ENCODE results near the gene TRO.

The TRO gene, protein sequence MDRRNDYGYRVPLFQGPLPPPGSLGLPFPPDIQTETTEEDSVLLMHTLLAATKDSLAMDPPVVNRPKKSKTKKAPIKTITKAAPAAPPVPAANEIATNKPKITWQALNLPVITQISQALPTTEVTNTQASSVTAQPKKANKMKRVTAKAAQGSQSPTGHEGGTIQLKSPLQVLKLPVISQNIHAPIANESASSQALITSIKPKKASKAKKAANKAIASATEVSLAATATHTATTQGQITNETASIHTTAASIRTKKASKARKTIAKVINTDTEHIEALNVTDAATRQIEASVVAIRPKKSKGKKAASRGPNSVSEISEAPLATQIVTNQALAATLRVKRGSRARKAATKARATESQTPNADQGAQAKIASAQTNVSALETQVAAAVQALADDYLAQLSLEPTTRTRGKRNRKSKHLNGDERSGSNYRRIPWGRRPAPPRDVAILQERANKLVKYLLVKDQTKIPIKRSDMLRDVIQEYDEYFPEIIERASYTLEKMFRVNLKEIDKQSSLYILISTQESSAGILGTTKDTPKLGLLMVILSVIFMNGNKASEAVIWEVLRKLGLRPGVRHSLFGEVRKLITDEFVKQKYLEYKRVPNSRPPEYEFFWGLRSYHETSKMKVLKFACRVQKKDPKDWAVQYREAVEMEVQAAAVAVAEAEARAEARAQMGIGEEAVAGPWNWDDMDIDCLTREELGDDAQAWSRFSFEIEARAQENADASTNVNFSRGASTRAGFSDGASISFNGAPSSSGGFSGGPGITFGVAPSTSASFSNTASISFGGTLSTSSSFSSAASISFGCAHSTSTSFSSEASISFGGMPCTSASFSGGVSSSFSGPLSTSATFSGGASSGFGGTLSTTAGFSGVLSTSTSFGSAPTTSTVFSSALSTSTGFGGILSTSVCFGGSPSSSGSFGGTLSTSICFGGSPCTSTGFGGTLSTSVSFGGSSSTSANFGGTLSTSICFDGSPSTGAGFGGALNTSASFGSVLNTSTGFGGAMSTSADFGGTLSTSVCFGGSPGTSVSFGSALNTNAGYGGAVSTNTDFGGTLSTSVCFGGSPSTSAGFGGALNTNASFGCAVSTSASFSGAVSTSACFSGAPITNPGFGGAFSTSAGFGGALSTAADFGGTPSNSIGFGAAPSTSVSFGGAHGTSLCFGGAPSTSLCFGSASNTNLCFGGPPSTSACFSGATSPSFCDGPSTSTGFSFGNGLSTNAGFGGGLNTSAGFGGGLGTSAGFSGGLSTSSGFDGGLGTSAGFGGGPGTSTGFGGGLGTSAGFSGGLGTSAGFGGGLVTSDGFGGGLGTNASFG (N-terminal part only)

DNA sequence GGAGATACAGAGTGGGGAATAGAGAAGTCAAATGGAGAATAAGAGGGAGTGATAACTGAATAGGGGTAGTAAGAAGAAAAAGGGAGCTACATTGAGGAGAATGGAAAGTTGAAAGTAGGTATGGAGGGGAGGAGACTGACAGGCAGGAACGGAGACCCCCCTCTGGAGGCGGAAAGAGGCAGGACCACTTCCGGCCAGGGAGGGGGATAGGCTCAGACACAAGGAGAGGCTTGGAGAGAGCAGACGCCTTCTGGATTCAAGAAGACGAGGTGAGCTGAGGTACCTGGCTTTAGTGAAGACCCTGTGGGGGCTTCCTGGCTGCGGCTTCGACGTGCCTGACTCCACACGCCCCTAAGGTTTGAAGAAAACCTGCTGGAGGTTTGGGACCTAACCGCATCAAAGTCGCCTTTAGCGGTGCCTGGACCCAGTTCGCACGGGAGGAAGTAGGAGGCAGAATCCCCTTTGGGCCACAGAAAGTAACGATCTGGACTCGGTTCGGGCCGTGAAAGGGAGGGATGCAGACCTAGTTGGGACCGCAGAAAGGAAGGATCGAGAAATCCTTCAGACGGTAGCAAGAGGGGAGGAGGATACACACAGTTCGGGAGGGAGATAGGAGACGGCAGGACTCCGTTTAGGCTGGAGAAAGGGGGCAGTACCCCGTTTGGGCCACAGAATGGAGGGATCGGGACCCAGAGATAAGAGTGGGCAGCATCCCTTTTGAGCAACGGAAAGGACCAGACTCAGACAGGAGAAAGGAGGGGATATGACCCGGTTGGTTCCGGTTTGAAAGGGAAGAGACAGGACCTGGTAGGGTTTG lies at the start of gene TRO:
Gene TRO (plus strand): TSS at position 215 of the 817 bp plus-strand sequence. CDS start 1,423 bp downstream, outside the sequence.
- peak; percentile 0 for DNase-seq

- DNase-seq = no peak
Measured at GRCh38 chrX:54885740-54886139, 34.9 kb upstream of the TRO start.

DNA sequence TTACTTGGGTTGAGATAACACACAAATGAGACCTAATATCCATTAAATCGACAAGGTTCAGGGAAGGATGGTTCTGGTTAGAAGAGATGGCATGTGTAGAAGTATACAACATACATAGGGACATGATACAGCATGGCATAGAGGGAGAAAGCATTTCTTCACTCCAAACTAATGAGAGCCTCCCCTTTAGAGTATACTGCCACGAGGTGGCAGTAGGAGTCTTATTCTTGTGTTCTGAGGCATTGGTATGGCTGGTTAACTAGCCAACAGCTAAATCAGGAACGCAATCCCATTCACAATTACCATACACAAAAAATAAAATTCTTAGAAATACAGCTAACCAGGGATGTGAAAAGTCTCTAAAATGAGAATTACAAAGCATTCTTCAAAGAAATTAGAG lies 29.1 kb upstream of the TRO start:
- DNase-seq = no peak

DNA sequence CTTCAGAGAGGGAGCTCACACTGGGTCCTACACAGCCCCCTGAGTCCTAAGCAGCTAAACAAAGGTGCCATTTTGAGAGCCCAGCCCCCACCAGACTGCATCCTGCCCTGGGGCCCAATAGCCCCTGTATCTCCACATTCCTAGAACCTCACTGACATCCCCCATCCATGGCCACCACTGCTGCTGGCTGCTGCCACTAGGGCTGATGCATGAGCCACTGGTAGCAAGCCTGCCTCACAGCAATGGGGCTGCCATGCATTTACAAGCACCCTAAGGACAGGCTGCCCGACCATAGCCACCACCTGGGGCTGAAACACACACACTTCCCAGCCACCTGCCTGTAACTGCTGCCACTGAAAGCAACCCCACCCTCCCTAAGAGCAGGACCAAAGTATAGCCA lies 26.5 kb upstream of the TRO start:
- DNase-seq = no peak

DNA sequence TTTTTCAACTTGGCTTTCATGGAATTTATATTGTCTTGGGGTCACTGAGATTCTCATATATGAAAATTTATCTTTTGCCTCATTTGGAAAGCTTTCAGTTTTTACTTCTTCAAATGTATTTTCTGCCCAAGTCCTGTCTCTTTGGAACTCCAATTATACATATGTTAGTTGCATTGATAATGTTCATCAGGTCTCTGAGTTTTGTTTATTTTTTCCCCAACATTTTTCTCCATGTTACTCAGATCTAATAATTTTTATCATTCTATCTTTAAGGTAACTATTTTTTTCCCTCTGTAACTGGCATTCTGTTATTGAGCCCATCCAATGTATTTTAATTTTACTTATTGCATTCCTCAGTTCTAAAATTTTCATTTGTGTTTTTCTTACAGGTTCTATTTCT lies 10.7 kb upstream of the TRO start:
- DNase-seq = no peak

DNA sequence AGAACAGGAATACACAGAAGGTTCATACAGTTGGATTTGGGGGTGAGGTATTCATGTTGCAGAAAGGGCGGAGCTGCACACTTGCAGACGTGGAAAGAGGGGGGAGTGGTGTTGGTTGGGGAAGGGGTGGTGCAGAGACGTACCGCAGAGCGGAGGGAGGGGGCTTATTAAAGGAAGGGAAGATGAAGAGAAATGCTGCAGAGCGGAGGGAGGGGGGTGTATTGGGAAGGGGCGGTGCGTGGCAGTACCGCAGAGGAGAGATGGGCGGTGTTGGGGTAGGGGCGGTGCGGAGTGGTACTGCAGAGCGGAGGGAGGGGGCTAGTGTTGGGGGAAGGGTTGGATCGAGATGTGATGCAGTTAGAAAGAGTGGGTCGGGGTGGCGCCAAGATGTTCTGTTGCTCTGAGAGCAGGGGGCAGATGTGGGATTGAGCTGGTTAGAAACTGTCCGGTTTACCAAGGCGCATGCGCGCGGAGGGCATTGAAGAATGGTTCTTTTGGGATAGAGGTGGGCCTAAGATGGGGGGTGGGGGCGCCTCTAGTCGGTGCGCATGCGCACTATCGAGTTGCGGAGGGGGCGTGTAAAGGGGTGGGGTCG lies 900 bp downstream of the TRO start:
- DNase-seq = peak; percentile 41

DNA sequence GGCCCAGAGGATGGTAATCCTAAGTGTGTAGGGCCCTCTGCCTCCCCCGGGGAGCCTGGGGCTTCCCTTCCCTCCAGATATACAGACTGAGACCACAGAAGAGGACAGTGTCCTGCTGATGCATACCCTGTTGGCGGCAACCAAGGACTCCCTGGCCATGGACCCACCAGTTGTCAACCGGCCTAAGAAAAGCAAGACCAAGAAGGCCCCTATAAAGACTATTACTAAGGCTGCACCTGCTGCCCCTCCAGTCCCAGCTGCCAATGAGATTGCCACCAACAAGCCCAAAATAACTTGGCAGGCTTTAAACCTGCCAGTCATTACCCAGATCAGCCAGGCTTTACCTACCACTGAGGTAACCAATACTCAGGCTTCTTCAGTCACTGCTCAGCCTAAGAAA lies 1.9 kb downstream of the TRO start:
- DNase-seq = no peak

DNA sequence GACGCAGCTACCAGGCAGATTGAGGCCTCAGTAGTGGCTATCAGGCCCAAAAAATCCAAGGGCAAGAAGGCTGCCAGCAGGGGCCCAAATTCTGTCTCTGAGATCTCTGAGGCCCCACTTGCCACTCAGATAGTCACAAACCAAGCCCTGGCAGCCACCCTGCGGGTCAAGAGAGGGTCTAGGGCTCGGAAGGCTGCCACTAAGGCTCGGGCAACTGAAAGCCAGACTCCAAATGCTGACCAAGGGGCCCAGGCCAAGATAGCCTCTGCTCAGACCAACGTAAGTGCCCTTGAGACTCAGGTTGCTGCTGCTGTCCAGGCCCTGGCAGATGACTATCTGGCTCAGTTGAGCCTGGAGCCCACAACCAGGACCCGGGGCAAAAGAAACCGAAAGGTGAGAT lies 2.8 kb downstream of the TRO start:
- no peak for DNase-seq

- no peak for DNase-seq
Measured at GRCh38 chrX:54926978-54927377, 6.4 kb downstream of the TRO start.

- no peak for DNase-seq
Measured at GRCh38 chrX:54928876-54929275, 8.3 kb downstream of the TRO start.

GRCh38 chrX:54930291-54931049 lies 9.8 kb downstream of the TRO start:
- no peak for DNase-seq

GRCh38 chrX:54931107-54931506 lies 10.5 kb downstream of the TRO start:
- DNase-seq = no peak

DNA sequence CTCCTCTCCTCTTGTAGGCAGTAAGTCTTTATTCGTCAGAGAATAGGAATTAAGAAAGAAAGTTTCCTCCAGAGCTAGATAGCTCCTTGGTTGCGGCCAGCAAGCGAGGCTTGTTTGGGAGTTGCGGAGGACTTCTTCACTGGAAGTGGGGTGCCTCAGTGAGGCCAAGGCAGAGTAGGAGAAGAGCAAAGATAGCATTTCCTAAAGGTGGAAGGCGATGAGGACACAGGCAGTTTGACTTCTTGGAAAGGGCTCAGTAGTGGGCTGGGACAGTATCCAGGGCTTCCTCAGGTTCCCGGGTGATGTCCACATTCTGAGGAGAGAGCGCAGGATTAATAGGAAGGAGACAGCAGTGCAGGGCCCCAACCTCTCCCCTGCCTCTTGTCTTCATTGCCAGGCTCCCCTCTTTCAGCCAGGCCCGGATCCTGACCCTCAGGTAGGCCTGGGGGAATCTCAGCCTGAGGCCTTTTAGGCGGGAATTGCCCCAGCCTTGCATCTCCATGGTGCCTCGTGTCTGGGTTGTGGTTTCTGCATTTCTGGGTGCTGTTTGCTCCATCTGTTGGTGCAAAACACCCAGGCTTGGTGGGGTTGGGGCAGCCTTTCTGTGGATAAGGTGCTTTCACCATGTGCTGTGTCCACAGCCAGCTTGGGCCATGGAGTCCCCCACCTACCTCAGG lies 12.7 kb downstream of the TRO start:
- no peak for DNase-seq

- DNase-seq = no peak
Measured at GRCh38 chrX:54934058-54934457, 13.4 kb downstream of the TRO start.

GRCh38 chrX:54934890-54935289 lies 14.3 kb downstream of the TRO start:
- DNase-seq = no peak

DNA sequence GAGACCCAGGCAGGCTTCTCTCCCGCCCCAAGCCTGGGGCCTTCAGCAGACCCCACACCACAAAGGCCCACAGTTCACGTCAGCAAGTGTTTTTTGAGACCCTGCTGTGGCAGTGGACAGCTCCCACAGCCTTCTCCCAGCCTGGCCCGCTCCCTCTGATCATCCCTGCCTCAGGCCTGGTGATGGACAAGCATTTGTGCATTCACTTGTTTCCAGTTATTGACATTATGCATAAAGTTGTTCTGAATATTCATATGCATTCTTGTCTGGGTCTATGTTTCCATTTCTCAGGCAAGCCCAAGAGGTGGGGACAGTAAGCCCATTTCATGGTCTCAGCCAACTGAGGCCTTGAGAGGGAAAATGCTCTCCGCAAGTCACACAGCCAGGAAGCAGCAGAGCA lies 14.7 kb downstream of the TRO start:
- DNase-seq = no peak

DNA sequence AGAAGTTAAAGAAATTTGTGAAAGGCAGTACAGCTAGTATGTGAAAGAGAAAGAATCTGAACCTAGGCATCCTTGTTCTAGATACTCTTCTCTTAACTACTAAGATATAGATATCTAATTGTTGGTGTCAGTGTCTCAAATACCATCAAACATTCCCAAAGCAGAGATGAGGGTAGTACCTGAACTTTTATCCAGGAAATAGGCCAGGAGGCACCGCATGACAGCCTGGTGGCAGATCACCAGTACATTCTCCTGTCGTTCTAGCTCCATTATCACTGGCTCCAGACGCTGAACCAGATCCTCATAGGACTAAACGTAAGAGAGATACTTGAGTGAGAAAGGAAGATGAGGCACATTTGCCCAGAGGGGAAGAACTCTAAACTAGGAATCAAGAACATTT lies 16.8 kb downstream of the TRO start:
- no peak for DNase-seq

DNA sequence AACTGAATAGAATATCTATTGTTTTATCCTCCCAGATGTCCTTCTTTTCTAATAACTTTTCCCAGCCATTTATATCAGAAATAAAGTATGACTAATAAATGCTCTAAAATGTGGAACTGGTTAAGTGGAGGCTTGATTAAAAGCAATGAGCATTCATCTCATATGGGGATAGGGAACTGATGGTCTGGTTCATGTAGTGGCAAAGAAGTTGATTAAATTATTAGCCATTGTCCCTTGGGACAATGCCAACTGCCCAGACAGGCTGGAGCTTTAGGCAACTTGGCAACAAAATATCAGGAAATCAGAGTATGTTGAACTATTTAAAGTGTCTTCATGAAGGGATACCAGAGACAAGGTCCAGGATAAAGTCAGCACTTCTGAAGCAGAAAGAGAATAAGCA lies 24.2 kb downstream of the TRO start:
- no peak for DNase-seq

GRCh38 chrX:54945224-54945623 lies 24.6 kb downstream of the TRO start:
- no peak for DNase-seq

GRCh38 chrX:54950730-54951375 lies 30.2 kb downstream of the TRO start:
- no peak for DNase-seq
